ENCODE data around the gene ICAM1.
A peak's percentile ranks its signal among the peaks of the same experiment; 100 is the strongest.

The ICAM1 gene

GRCh38 chr19:10318807-10319682 is 48.1 kb downstream of the ICAM1 start:
- Histone ChIP-seq H3K36me3 (ENCODE audit: insufficient read depth, low read length) (peaks cover 65% of the 10 kb centered on the region), H3K4me1 (ENCODE audit: insufficient read depth, low read length) (peaks cover 6% of the 10 kb centered on the region; the same call in 1 of the 2 replicates), H3K27ac (ENCODE audit: low read depth, low read length) (no peak overlapping the region), H3K9ac (ENCODE audit: low read depth, low read length) (no peak overlapping the region), H3K9me3 (ENCODE audit: insufficient read depth, low read depth, low read length) (no peaks in the 10 kb centered on the region), H3K27me3 (ENCODE audit: insufficient read depth, low read length) (no peaks in the 10 kb centered on the region), H3K4me3 (ENCODE audit: low read length) (no peak overlapping the region)
- 95% methylated on average over 13 of the region's 13 CpGs for WGBS

GRCh38 chr19:10320602-10321416 is 49.9 kb downstream of the ICAM1 start:
- H3K27ac ChIP-seq (ENCODE audit: low read depth, low read length), result no peak overlapping the region
- 94% methylated on average over 31 of the region's 32 CpGs for WGBS

GRCh38 chr19:10321417-10321797 is 50.5 kb downstream of the ICAM1 start:
- 96% methylated on average over 11 of the region's 11 CpGs for WGBS
- no peak overlapping the region for H3K4me3 ChIP-seq (ENCODE audit: low read length)
- H3K27me3 ChIP-seq (ENCODE audit: insufficient read depth, low read length), result no peaks in the 10 kb centered on the region
- 0 out of 2 replicates have a peak, but pooled peaks cover under 1% of the 10 kb centered on the region for H3K4me1 ChIP-seq (ENCODE audit: insufficient read depth, low read length)
- peaks cover 86% of the 10 kb centered on the region for H3K36me3 ChIP-seq (ENCODE audit: insufficient read depth, low read length)
- no peaks in the 10 kb centered on the region for H3K9me3 ChIP-seq (ENCODE audit: insufficient read depth, low read depth, low read length)
- H3K9ac ChIP-seq (ENCODE audit: low read depth, low read length), result no peak overlapping the region
- no peak overlapping the region for H3K27ac ChIP-seq (ENCODE audit: low read depth, low read length)

More at GRCh38 chr19:10320602-10321416, 49.9 kb downstream of the ICAM1 start:
- Histone ChIP-seq H3K36me3 (ENCODE audit: insufficient read depth, low read length) (peaks cover 83% of the 10 kb centered on the region), H3K27me3 (ENCODE audit: insufficient read depth, low read length) (no peaks in the 10 kb centered on the region), H3K4me3 (ENCODE audit: low read length) (no peak overlapping the region), H3K9me3 (ENCODE audit: insufficient read depth, low read depth, low read length) (no peaks in the 10 kb centered on the region), H3K4me1 (ENCODE audit: insufficient read depth, low read length) (peaks cover 6% of the 10 kb centered on the region; the same call in 1 of the 2 replicates), H3K9ac (ENCODE audit: low read depth, low read length) (no peak overlapping the region)

GRCh38 chr19:10321874-10322835 is 51.2 kb downstream of the ICAM1 start:
- 94% methylated on average over 19 of the region's 19 CpGs for WGBS
- Histone ChIP-seq H3K27me3 (ENCODE audit: insufficient read depth, low read length) (no peaks in the 10 kb centered on the region), H3K4me3 (ENCODE audit: low read length) (no peak overlapping the region), H3K4me1 (ENCODE audit: insufficient read depth, low read length) (no peaks in the 10 kb centered on the region), H3K9me3 (ENCODE audit: insufficient read depth, low read depth, low read length) (no peaks in the 10 kb centered on the region), H3K9ac (ENCODE audit: low read depth, low read length) (no peak overlapping the region), H3K36me3 (ENCODE audit: insufficient read depth, low read length) (peaks cover 90% of the 10 kb centered on the region), H3K27ac (ENCODE audit: low read depth, low read length) (no peak overlapping the region)

GRCh38 chr19:10325732-10326131 is 54.8 kb downstream of the ICAM1 start:
- Histone ChIP-seq H3K9ac (ENCODE audit: low read depth, low read length) (no peak overlapping the region), H3K36me3 (ENCODE audit: insufficient read depth, low read length) (peaks cover 96% of the 10 kb centered on the region), H3K4me1 (ENCODE audit: insufficient read depth, low read length) (no peaks in the 10 kb centered on the region), H3K9me3 (ENCODE audit: insufficient read depth, low read depth, low read length) (no peaks in the 10 kb centered on the region), H3K4me3 (ENCODE audit: low read length) (no peak overlapping the region), H3K27me3 (ENCODE audit: insufficient read depth, low read length) (no peaks in the 10 kb centered on the region), H3K27ac (ENCODE audit: low read depth, low read length) (no peak overlapping the region)
- WGBS, result 96% methylated on average over 8 of the region's 8 CpGs

- H3K27me3 ChIP-seq (ENCODE audit: insufficient read depth, low read length), result no peaks in the 10 kb centered on the region
- H3K4me1 ChIP-seq (ENCODE audit: insufficient read depth, low read length), result 0 out of 2 replicates have a peak, but pooled peaks cover 3% of the 10 kb centered on the region
- H3K9ac ChIP-seq (ENCODE audit: low read depth, low read length), result no peak overlapping the region
- H3K9me3 ChIP-seq (ENCODE audit: insufficient read depth, low read depth, low read length), result no peaks in the 10 kb centered on the region
- no peak overlapping the region for H3K27ac ChIP-seq (ENCODE audit: low read depth, low read length)
- H3K36me3 ChIP-seq (ENCODE audit: insufficient read depth, low read length), result peaks cover 82% of the 10 kb centered on the region
- no peak overlapping the region for H3K4me3 ChIP-seq (ENCODE audit: low read length)
- 96% methylated on average over 7 of the region's 7 CpGs for WGBS
These were observed 56.9 kb downstream of the ICAM1 start for GRCh38 chr19:10327793-10328192.

GRCh38 chr19:10328558-10329429 is 57.9 kb downstream of the ICAM1 start:
- peaks cover 72% of the 10 kb centered on the region for H3K36me3 ChIP-seq (ENCODE audit: insufficient read depth, low read length)
- no peak overlapping the region for H3K4me3 ChIP-seq (ENCODE audit: low read length)
- WGBS, result 97% methylated on average over 41 of the region's 41 CpGs

GRCh38 chr19:10329555-10329954 is 58.6 kb downstream of the ICAM1 start:
- H3K9ac ChIP-seq (ENCODE audit: low read depth, low read length), result no peak overlapping the region
- no peak overlapping the region for H3K4me3 ChIP-seq (ENCODE audit: low read length)
- no peaks in the 10 kb centered on the region for H3K9me3 ChIP-seq (ENCODE audit: insufficient read depth, low read depth, low read length)
- H3K27ac ChIP-seq (ENCODE audit: low read depth, low read length), result no peak overlapping the region
- H3K36me3 ChIP-seq (ENCODE audit: insufficient read depth, low read length), result peaks cover 65% of the 10 kb centered on the region
- peaks cover 5% of the 10 kb centered on the region; the same call in 1 of the 2 replicates for H3K27me3 ChIP-seq (ENCODE audit: insufficient read depth, low read length)
- H3K4me1 ChIP-seq (ENCODE audit: insufficient read depth, low read length), result 0 out of 2 replicates have a peak, but pooled peaks cover 3% of the 10 kb centered on the region
- 94% methylated on average over 13 of the region's 13 CpGs for WGBS

More at GRCh38 chr19:10328558-10329429, 57.9 kb downstream of the ICAM1 start:
- H3K27me3 ChIP-seq (ENCODE audit: insufficient read depth, low read length), result no peaks in the 10 kb centered on the region
- H3K27ac ChIP-seq (ENCODE audit: low read depth, low read length), result no peak overlapping the region
- H3K9me3 ChIP-seq (ENCODE audit: insufficient read depth, low read depth, low read length), result no peaks in the 10 kb centered on the region
- 0 out of 2 replicates have a peak, but pooled peaks cover 3% of the 10 kb centered on the region for H3K4me1 ChIP-seq (ENCODE audit: insufficient read depth, low read length)
- no peak overlapping the region for H3K9ac ChIP-seq (ENCODE audit: low read depth, low read length)

GRCh38 chr19:10332158-10332964 is 61.4 kb downstream of the ICAM1 start:
- Histone ChIP-seq H3K36me3 (ENCODE audit: insufficient read depth, low read length) (peaks cover 39% of the 10 kb centered on the region), H3K27ac (ENCODE audit: low read depth, low read length) (peak overlapping the region; percentile 89; the same call in 1 of the 2 replicates), H3K9ac (ENCODE audit: low read depth, low read length) (peak overlapping the region; percentile 92), H3K4me1 (ENCODE audit: insufficient read depth, low read length) (0 out of 2 replicates have a peak, but pooled peaks cover 3% of the 10 kb centered on the region), H3K9me3 (ENCODE audit: insufficient read depth, low read depth, low read length) (no peaks in the 10 kb centered on the region), H3K4me3 (ENCODE audit: low read length) (peak overlapping the region; percentile 82), H3K27me3 (ENCODE audit: insufficient read depth, low read length) (peaks cover 10% of the 10 kb centered on the region; the same call in 1 of the 2 replicates)
- 42% methylated on average over 18 of the region's 18 CpGs for WGBS

All from HUES64 (cell line).